ENCODE results near the gene MARVELD1.

GRCh38 chr10:97675222-97675621, 38.3 kb upstream of the MARVELD1 start:
- no peak for TF ChIP-seq POLR2A (IDR thresholded peaks at IDR 0.05)
- no peak for TF ChIP-seq CTCF (IDR thresholded peaks at IDR 0.05)

All from body of pancreas (tissue), 4 donors.